Panc1 (cell line): Measurements from ENCODE around the gene ADGRG3. TPM values are rescaled to one million over a fixed set of nuclear protein-coding genes. Genes with fewer than 3 reads are reported as not detected.
A peak's percentile ranks its signal among the peaks of the same experiment; 100 is the strongest.

Source experiments
- ATAC-seq: fragments of 200-7000 bp; cut with Tn5 transposase; 2 replicates; pipeline ENCODE4 v1.9.1; 2020; ENCODE audit warnings: mild to moderate bottlenecking, moderate library complexity
- BruUV-seq: library from RNA; stranded (reverse); fragments of 400-500 nt; replicated peaks from 2 replicates; lab custom pipeline; 2021; lab: Mats Ljungman, UMichigan
- CTCF ChIA-PET: fragments of 300-600 bp; sonication (Branson Sonifier 250); formaldehyde crosslinking; loops from one replicate; lab custom pipeline; 2022; ENCODE audit warnings: antibody characterized with exemption; lab: Charles Lee
- POLR2A ChIA-PET: fragments of 300-600 bp; sonication (Branson Sonifier 250); formaldehyde crosslinking; loops from one replicate; lab custom pipeline; 2022; ENCODE audit warnings: antibody characterized with exemption; lab: Charles Lee
- DNase-seq: peaks from one replicate; pipeline ENCODE4 v3.0.0-alpha.2; 2010; ENCODE audit warnings: low read depth, low spot score
- H3K27ac ChIP-seq: 2 replicates; pipeline ENCODE4 v1.5.1; 2011; ENCODE audit warnings: mild to moderate bottlenecking, low read length, inconsistent platforms
- H3K27me3 ChIP-seq: fragments of 200-500 bp; sonication (Bioruptor generic); 2 replicates; pipeline ENCODE4 v1.6.0; 2014; ENCODE audit warnings: low read length, inconsistent platforms; ENCODE audit not compliant: control insufficient read depth, insufficient read depth
- H3K36me3 ChIP-seq: fragments of 200-500 bp; sonication (Bioruptor generic); 2 replicates; pipeline ENCODE4 v1.5.1; 2014; ENCODE audit warnings: inconsistent platforms, mild to moderate bottlenecking, low read length, moderate library complexity; ENCODE audit not compliant: control insufficient read depth, insufficient read depth
- H3K4me1 ChIP-seq: 2 replicates; pipeline ENCODE4 v1.5.1; 2011; ENCODE audit warnings: inconsistent platforms, mild to moderate bottlenecking, low read length, moderate library complexity; ENCODE audit not compliant: control insufficient read depth, insufficient read depth
- H3K4me3 ChIP-seq, 2 experiments: 2 replicates each; pipeline ENCODE4 v1.5.1; 2011 to 2012; ENCODE audit warnings: low read depth in 2 of 2, low read length in 2 of 2, mild to moderate bottlenecking in 2 of 2, inconsistent platforms in 1 of 2, moderate library complexity in 1 of 2
- H3K9me3 ChIP-seq: fragments of 200-500 bp; sonication (Bioruptor generic); 2 replicates; pipeline ENCODE4 v1.5.1; 2014; ENCODE audit warnings: low read depth, mild to moderate bottlenecking, inconsistent platforms, low read length, moderate library complexity; ENCODE audit not compliant: control insufficient read depth, insufficient read depth
- CTCF ChIP-seq: fragments of 450-650 bp; IDR thresholded peaks from 2 replicates; pipeline ENCODE4 v1.5.1; 2017; ENCODE audit warnings: mild to moderate bottlenecking
- POLR2AphosphoS5 ChIP-seq: IDR thresholded peaks from 2 replicates; pipeline ENCODE4 v1.6.1; 2012; ENCODE audit warnings: mild to moderate bottlenecking, low read depth, low read length, moderate library complexity
- REST ChIP-seq, 2 experiments: IDR thresholded peaks; 2 replicates each; pipeline ENCODE4 v1.6.1; 2011 to 2012; ENCODE audit warnings: low read depth in 2 of 2, control low read depth in 1 of 2, low read length in 1 of 2, mild to moderate bottlenecking in 1 of 2, moderate library complexity in 1 of 2; ENCODE audit not compliant: insufficient read depth in 1 of 2
- SIN3A ChIP-seq: IDR thresholded peaks from 2 replicates; pipeline ENCODE4 v1.6.1; 2012; ENCODE audit warnings: low read depth, mild to moderate bottlenecking, low read length, moderate library complexity, borderline replicate concordance; ENCODE audit not compliant: insufficient read depth
- TCF7L2 ChIP-seq: IDR thresholded peaks from 2 replicates; pipeline ENCODE4 v1.6.1; 2011; ENCODE audit warnings: mild to moderate bottlenecking, low read depth, low read length, inconsistent platforms
- in situ Hi-C: cut with HindIII; loops from 2 replicates; pipeline ENCODE4 v1.10.0; 2016; ENCODE audit warnings: low sequenced_read_pairs, low pct_unique_long_range_greater_than_20kb
- intact Hi-C: fragments of 100-400 bp; cut with micrococcal nuclease; formaldehyde crosslinking; loops from one replicate; pipeline ENCODE4 v1.10.0; 2022; ENCODE audit not compliant: unreplicated experiment
- total RNA-seq: library from RNA; stranded (reverse); gene quantifications from one replicate; pipeline ENCODE4 v1.2.1, GENCODE V29; 2021; ENCODE audit not compliant: unreplicated experiment

Gene ADGRG3
- total RNA-seq, 1 experiment from 2014 or later, result not detected

- Histone ChIP-seq H3K36me3 (peaks cover 3% of the 10 kb centered on the region; the same call in 1 of the 2 replicates), H3K9me3 (no peaks in the 10 kb centered on the region), H3K27me3 (no peaks in the 10 kb centered on the region), H3K4me3 (peak overlapping the region; percentile 75 to 81), H3K4me1 (peaks cover 4% of the 10 kb centered on the region), H3K27ac (peak overlapping the region; percentile 93)
- no peak for ATAC-seq
- TF ChIP-seq TCF7L2, result no peak
- TF ChIP-seq CTCF, result no peak
- TF ChIP-seq SIN3A, result no peak
- no peak for TF ChIP-seq REST (IDR thresholded peaks at IDR 0.05; ENCODE audit: insufficient read depth in 1 of 2, low read depth in 2 of 2, low read length in 1 of 2)
- no peak for TF ChIP-seq POLR2AphosphoS5
- TSS peak; percentile 74 for BruUV-seq
- CTCF ChIA-PET, result no interaction called here
- no peak for DNase-seq
- intact Hi-C loops (no loop called here), in situ Hi-C loops (no loop called here)
- POLR2A ChIA-PET, result no interaction called here
Measured at GRCh38 chr16:57734308-57734924, 66.3 kb downstream of the ADGRG3 start.

GRCh38 chr16:57734925-57735754, 67.0 kb downstream of the ADGRG3 start:
- ChIA-PET CTCF (interaction anchor here (0.6 to 0.8 kb wide), 3 partner anchors 12 to 763 kb away, joined by 3 to 9 read pairs (median 3); no protein-coding TSS in a partner anchor), POLR2A (interaction anchor here (0.8 kb wide), 1 partner anchor 94 kb away, joined by 3 read pairs; no protein-coding TSS in a partner anchor)
- peak overlapping the region; percentile 93 for H3K27ac ChIP-seq
- no TSS peak for BruUV-seq
- DNase-seq, result peak; percentile 98
- in situ Hi-C loops (no loop called here), intact Hi-C loops (loop anchor here (5.0 kb wide), 1 partner anchor 143 kb away; no protein-coding TSS in a partner anchor)
- ATAC-seq, result peak; percentile 97
- peak overlapping the region; percentile 75 to 81 for H3K4me3 ChIP-seq
- H3K27me3 ChIP-seq, result no peaks in the 10 kb centered on the region
- peaks cover 4% of the 10 kb centered on the region for H3K4me1 ChIP-seq
- H3K9me3 ChIP-seq, result no peaks in the 10 kb centered on the region
- TF ChIP-seq TCF7L2 (peak; percentile 71; the same call in 1 of the 2 replicates), REST (IDR thresholded peaks at IDR 0.05; ENCODE audit: insufficient read depth in 1 of 2, low read depth in 2 of 2, low read length in 1 of 2) (no peak), SIN3A (no peak), POLR2AphosphoS5 (peak; percentile 44; the same call in 1 of the 2 replicates), CTCF (no peak)
- H3K36me3 ChIP-seq, result peaks cover 3% of the 10 kb centered on the region; the same call in 1 of the 2 replicates
